ENCODE data around the gene CYP4F12.

DNA sequence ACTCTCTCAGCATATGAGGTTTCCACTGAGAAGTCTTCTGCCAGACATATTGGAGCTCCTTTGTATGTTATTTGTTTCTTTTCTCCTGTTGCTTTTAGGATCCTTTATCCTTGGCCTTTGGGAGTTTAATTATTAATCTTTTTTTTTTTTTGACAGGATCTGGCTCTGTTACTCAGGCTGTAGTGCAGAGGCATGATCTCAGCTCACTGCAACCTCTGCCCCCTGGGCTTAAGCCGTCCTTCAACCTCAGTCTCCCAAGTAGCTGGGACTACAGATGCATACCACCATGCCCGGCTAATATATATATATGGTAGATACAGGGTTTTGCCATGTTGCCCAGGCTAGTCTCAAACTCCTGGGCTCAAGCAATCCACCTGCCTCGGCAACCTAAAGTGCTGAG is 38.8 kb upstream of the CYP4F12 start:
- TF ChIP-seq CTCF (conservative IDR thresholded peaks at IDR 0.05) (no peak), EZH2 (IDR thresholded peaks at IDR 0.05; ENCODE audit: low read depth) (no peak)

Data from PC-9 (cell line).